Central memory CD8-positive, alpha-beta T cell (primary cell): Measurements from ENCODE around the gene FHOD3.

Source experiments
- ATAC-seq: fragments of 150-1000 bp; cut with Tn5 transposase; replicated peaks from 2 replicates; pipeline ENCODE4 v1.10.0; 2022; ENCODE audit warnings: mild to moderate bottlenecking, moderate FRiP score, moderate number of reproducible peaks; ENCODE audit not compliant: poor library complexity, severe bottlenecking; ENCODE audit errors: extremely low read depth
- DNase-seq, 2 donors: peaks; one replicate each; pipeline ENCODE4 v3.0.0; 2021; ENCODE audit warnings: low spot score in 2 of 2
- H3K27ac Mint-ChIP-seq: one replicate; pipeline ENCODE4 v1.8.0; 2022; ENCODE audit warnings: low read depth, mild to moderate bottlenecking, moderate library complexity, mixed read lengths
- H3K27me3 Mint-ChIP-seq: one replicate; pipeline ENCODE4 v1.8.0; 2022; ENCODE audit warnings: mixed read lengths
- H3K36me3 Mint-ChIP-seq: one replicate; pipeline ENCODE4 v1.8.0; 2022; ENCODE audit warnings: mild to moderate bottlenecking, moderate library complexity, mixed read lengths; ENCODE audit not compliant: insufficient read depth
- H3K4me1 Mint-ChIP-seq: one replicate; pipeline ENCODE4 v1.8.0; 2022; ENCODE audit warnings: mixed read lengths
- H3K4me3 Mint-ChIP-seq: one replicate; pipeline ENCODE4 v1.8.0; 2022; ENCODE audit warnings: mild to moderate bottlenecking, moderate library complexity, mixed read lengths
- H3K9me3 Mint-ChIP-seq: one replicate; pipeline ENCODE4 v1.8.0; 2022; ENCODE audit warnings: mixed read lengths

The FHOD3 gene

GRCh38 chr18:36448384-36449290, 151.1 kb downstream of the FHOD3 start:
- DNase-seq, result no peak
- peaks cover 26% of the 10 kb centered on the region for H3K27me3 Mint-ChIP-seq

GRCh38 chr18:36449451-36449850, 151.9 kb downstream of the FHOD3 start:
- no peak for ATAC-seq
- Mint-ChIP-seq H3K27ac (no peak overlapping the region), H3K9me3 (no peaks in the 10 kb centered on the region), H3K27me3 (peaks cover 34% of the 10 kb centered on the region), H3K4me3 (no peak overlapping the region), H3K4me1 (no peaks in the 10 kb centered on the region), H3K36me3 (no peaks in the 10 kb centered on the region)
- no peak for DNase-seq

More at GRCh38 chr18:36448384-36449290, 151.1 kb downstream of the FHOD3 start:
- H3K9me3 Mint-ChIP-seq, result no peaks in the 10 kb centered on the region
- H3K4me3 Mint-ChIP-seq, result no peak overlapping the region
- ATAC-seq, result no peak
- no peaks in the 10 kb centered on the region for H3K4me1 Mint-ChIP-seq
- H3K36me3 Mint-ChIP-seq, result no peaks in the 10 kb centered on the region
- no peak overlapping the region for H3K27ac Mint-ChIP-seq

- H3K36me3 Mint-ChIP-seq, result no peaks in the 10 kb centered on the region
- peaks cover 42% of the 10 kb centered on the region for H3K27me3 Mint-ChIP-seq
- DNase-seq (no peak), ATAC-seq (no peak)
- H3K4me1 Mint-ChIP-seq, result no peaks in the 10 kb centered on the region
- H3K27ac Mint-ChIP-seq, result no peak overlapping the region
- H3K9me3 Mint-ChIP-seq, result no peaks in the 10 kb centered on the region
- no peak overlapping the region for H3K4me3 Mint-ChIP-seq
Measured at GRCh38 chr18:36450264-36450663, 152.8 kb downstream of the FHOD3 start.

GRCh38 chr18:36451454-36452251, 154.1 kb downstream of the FHOD3 start:
- Mint-ChIP-seq H3K36me3 (no peaks in the 10 kb centered on the region), H3K4me3 (no peak overlapping the region), H3K27me3 (peaks cover 52% of the 10 kb centered on the region), H3K4me1 (no peaks in the 10 kb centered on the region), H3K9me3 (no peaks in the 10 kb centered on the region), H3K27ac (no peak overlapping the region)
- ATAC-seq (no peak), DNase-seq (no peak)

- H3K27me3 Mint-ChIP-seq, result peaks cover 51% of the 10 kb centered on the region
- no peak overlapping the region for H3K27ac Mint-ChIP-seq
Measured at GRCh38 chr18:36454245-36454644, 156.7 kb downstream of the FHOD3 start.

GRCh38 chr18:36454848-36455458, 157.4 kb downstream of the FHOD3 start:
- H3K9me3 Mint-ChIP-seq, result no peaks in the 10 kb centered on the region
- H3K27me3 Mint-ChIP-seq, result peaks cover 48% of the 10 kb centered on the region

More at GRCh38 chr18:36454245-36454644, 156.7 kb downstream of the FHOD3 start:
- Mint-ChIP-seq H3K36me3 (no peaks in the 10 kb centered on the region), H3K9me3 (no peaks in the 10 kb centered on the region), H3K4me1 (no peaks in the 10 kb centered on the region), H3K4me3 (no peak overlapping the region)
- ATAC-seq, result no peak
- no peak for DNase-seq

GRCh38 chr18:36455931-36456330, 158.4 kb downstream of the FHOD3 start:
- DNase-seq (no peak), ATAC-seq (no peak)
- Mint-ChIP-seq H3K27me3 (peaks cover 42% of the 10 kb centered on the region), H3K4me1 (no peaks in the 10 kb centered on the region), H3K36me3 (no peaks in the 10 kb centered on the region), H3K9me3 (no peaks in the 10 kb centered on the region), H3K27ac (no peak overlapping the region), H3K4me3 (no peak overlapping the region)

More at GRCh38 chr18:36454848-36455458, 157.4 kb downstream of the FHOD3 start:
- no peak for ATAC-seq
- DNase-seq, result no peak
- no peak overlapping the region for H3K4me3 Mint-ChIP-seq
- no peaks in the 10 kb centered on the region for H3K4me1 Mint-ChIP-seq
- H3K27ac Mint-ChIP-seq, result no peak overlapping the region
- H3K36me3 Mint-ChIP-seq, result no peaks in the 10 kb centered on the region

- ATAC-seq (no peak), DNase-seq (no peak)
- H3K27ac Mint-ChIP-seq, result no peak overlapping the region
- H3K36me3 Mint-ChIP-seq, result no peaks in the 10 kb centered on the region
- peaks cover 42% of the 10 kb centered on the region for H3K27me3 Mint-ChIP-seq
- no peaks in the 10 kb centered on the region for H3K4me1 Mint-ChIP-seq
- H3K4me3 Mint-ChIP-seq, result no peak overlapping the region
- no peaks in the 10 kb centered on the region for H3K9me3 Mint-ChIP-seq
Measured at GRCh38 chr18:36456622-36457021, 159.1 kb downstream of the FHOD3 start.

GRCh38 chr18:36457683-36458082, 160.2 kb downstream of the FHOD3 start:
- H3K9me3 Mint-ChIP-seq, result no peaks in the 10 kb centered on the region
- H3K4me3 Mint-ChIP-seq, result no peak overlapping the region
- no peak overlapping the region for H3K27ac Mint-ChIP-seq
- peaks cover 42% of the 10 kb centered on the region for H3K27me3 Mint-ChIP-seq
- DNase-seq (no peak), ATAC-seq (no peak)
- H3K36me3 Mint-ChIP-seq, result peaks cover 3% of the 10 kb centered on the region
- peaks cover 6% of the 10 kb centered on the region for H3K4me1 Mint-ChIP-seq

GRCh38 chr18:36458306-36458705, 160.8 kb downstream of the FHOD3 start:
- no peak for ATAC-seq
- Mint-ChIP-seq H3K9me3 (no peaks in the 10 kb centered on the region), H3K4me1 (peaks cover 6% of the 10 kb centered on the region), H3K36me3 (peaks cover 3% of the 10 kb centered on the region), H3K27me3 (peaks cover 36% of the 10 kb centered on the region), H3K27ac (no peak overlapping the region), H3K4me3 (no peak overlapping the region)
- DNase-seq, result no peak

GRCh38 chr18:36459203-36459602, 161.7 kb downstream of the FHOD3 start:
- Mint-ChIP-seq H3K36me3 (peaks cover 7% of the 10 kb centered on the region), H3K4me1 (peaks cover 6% of the 10 kb centered on the region), H3K27ac (no peak overlapping the region), H3K4me3 (no peak overlapping the region), H3K27me3 (peaks cover 27% of the 10 kb centered on the region), H3K9me3 (no peaks in the 10 kb centered on the region)
- no peak for ATAC-seq
- no peak for DNase-seq

GRCh38 chr18:36459786-36460185, 162.3 kb downstream of the FHOD3 start:
- DNase-seq (no peak), ATAC-seq (no peak)
- peaks cover 6% of the 10 kb centered on the region for H3K4me1 Mint-ChIP-seq
- peaks cover 21% of the 10 kb centered on the region for H3K27me3 Mint-ChIP-seq
- no peak overlapping the region for H3K4me3 Mint-ChIP-seq
- peaks cover 7% of the 10 kb centered on the region for H3K36me3 Mint-ChIP-seq
- no peaks in the 10 kb centered on the region for H3K9me3 Mint-ChIP-seq
- no peak overlapping the region for H3K27ac Mint-ChIP-seq
